Suprapubic skin (tissue), 4 donors: ENCODE data around the gene ASIC3. TPM values are rescaled to one million over a fixed set of nuclear protein-coding genes. Genes with fewer than 3 reads are reported as not detected.
A peak's percentile ranks its signal among the peaks of the same experiment; 100 is the strongest.

ENCODE experiments used
- DNase-seq, 2 donors: peaks; one replicate each; pipeline ENCODE4 v3.0.0-alpha.2; 2019; ENCODE audit warnings: low spot score in 2 of 2
- H3K27ac ChIP-seq: fragments of 200-600 bp; sonication (generic); one replicate; pipeline ENCODE4 v1.5.1; 2019
- H3K27me3 ChIP-seq: fragments of 200-600 bp; sonication (generic); one replicate; pipeline ENCODE4 v1.5.1; 2019
- H3K36me3 ChIP-seq: fragments of 200-600 bp; sonication (generic); one replicate; pipeline ENCODE4 v1.5.1; 2019
- H3K4me1 ChIP-seq: fragments of 200-600 bp; sonication (generic); one replicate; pipeline ENCODE4 v1.5.1; 2019
- H3K4me3 ChIP-seq: fragments of 200-600 bp; sonication (generic); one replicate; pipeline ENCODE4 v1.5.1; 2019; ENCODE audit warnings: mild to moderate bottlenecking
- H3K9me3 ChIP-seq: fragments of 200-600 bp; sonication (generic); one replicate; pipeline ENCODE4 v1.5.1; 2019
- EP300 ChIP-seq: sonication (generic); formaldehyde crosslinking; IDR thresholded peaks from one replicate; pipeline ENCODE4 v1.6.1; 2017; ENCODE audit warnings: antibody characterized with exemption
- POLR2A ChIP-seq, 2 donors: fragments of 450-650 bp; IDR thresholded peaks; one replicate each; pipeline ENCODE4 v1.6.1; 2017; ENCODE audit warnings: antibody characterized with exemption in 2 of 2, mild to moderate bottlenecking in 2 of 2, moderate library complexity in 2 of 2
- POLR2AphosphoS5 ChIP-seq, 3 donors: sonication (generic); formaldehyde crosslinking; IDR thresholded peaks; one replicate each; pipeline ENCODE4 v1.6.1; 2017; ENCODE audit warnings: antibody characterized with exemption in 3 of 3
- WGBS: methylation state at CpG from one replicate; pipeline ENCODE4 v1.1.5; 2018; 5-methylcytosine and 5-hydroxymethylcytosine counted together
- total RNA-seq, 4 donors: library from RNA; depleted of rRNA; stranded (reverse); fragments of >200 nt; gene quantifications; one replicate each; pipeline ENCODE4 v1.1.0, GENCODE V29; 2016
- TF ChIP-seq, protein P1 (sequence below), 2 donors: fragments of 200-600 bp in 1 of 2; fragments of 450-650 bp in 1 of 2; sonication (generic) in 1 of 2; IDR thresholded peaks; one replicate each; pipeline ENCODE4 v1.5.1; 2016 to 2019; ENCODE audit warnings: antibody characterized with exemption in 2 of 2, mild to moderate bottlenecking in 1 of 2, moderate library complexity in 1 of 2

The ASIC3 gene
- total RNA-seq, 4 donors from 2014 or later = 2.6 to 8.7 (median 4.1) TPM

DNA sequence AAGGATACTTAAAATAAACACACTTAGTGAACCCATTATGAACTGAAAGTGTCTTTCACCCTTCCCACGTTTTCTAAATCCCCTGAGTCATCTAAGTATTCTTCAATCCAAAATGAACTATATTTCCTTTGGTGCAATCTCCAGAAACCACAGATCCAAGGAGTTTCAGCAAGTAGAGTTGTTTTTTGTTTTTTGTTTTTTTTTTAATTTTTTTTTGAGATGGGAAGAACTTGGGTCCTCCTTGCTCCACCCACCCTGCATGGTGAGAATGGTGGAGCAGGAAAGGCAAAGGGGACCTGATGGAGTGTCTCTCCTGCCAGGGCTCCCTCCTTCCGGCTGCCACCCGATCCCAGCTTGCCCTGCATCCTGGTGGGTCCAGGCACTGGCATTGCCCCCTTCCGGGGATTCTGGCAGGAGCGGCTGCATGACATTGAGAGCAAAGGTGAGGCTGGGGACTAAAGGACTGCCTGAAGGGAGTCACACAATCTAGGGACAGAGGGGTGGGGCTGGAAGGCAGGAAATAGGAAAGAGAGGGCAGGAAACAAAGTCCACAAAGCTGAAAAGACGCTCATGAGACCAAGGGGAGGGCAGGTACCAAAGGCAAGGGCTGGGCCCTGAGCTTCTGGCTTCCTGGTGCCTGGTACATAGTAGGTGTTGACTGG lies 36.2 kb upstream of the ASIC3 start:
- no peaks in the 10 kb centered on the region for H3K36me3 ChIP-seq
- H3K4me1 ChIP-seq = peaks cover 42% of the 10 kb centered on the region
- 75% methylated on average over 6 of the region's 6 CpGs for WGBS
- TF ChIP-seq POLR2A (IDR thresholded peaks at IDR 0.05) (no peak), POLR2AphosphoS5 (IDR thresholded peaks at IDR 0.05) (no peak)
- H3K4me3 ChIP-seq = no peak overlapping the region
- no peak overlapping the region for H3K27ac ChIP-seq
- no peak for DNase-seq
- H3K9me3 ChIP-seq = no peaks in the 10 kb centered on the region
- H3K27me3 ChIP-seq = peaks cover 45% of the 10 kb centered on the region

DNA sequence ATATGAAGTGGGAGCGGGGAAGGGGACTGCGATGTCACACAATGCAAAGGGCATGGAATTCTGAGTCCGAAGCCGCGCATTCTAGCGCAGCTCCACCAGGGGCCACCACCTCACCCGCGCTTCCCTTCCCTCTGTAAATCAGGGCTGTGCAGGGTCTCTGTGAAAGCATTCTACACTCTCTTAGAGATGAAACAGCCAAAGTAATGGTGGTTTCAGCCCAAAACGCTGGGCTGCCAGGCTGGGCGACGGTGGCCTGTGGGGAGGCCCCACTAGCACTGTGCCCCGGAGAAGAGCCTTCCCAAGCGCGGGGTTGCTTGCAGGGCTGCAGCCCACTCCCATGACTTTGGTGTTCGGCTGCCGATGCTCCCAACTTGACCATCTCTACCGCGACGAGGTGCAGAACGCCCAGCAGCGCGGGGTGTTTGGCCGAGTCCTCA lies 35.4 kb upstream of the ASIC3 start:
- no peak overlapping the region for H3K27ac ChIP-seq
- H3K27me3 ChIP-seq = peaks cover 53% of the 10 kb centered on the region
- H3K9me3 ChIP-seq = no peaks in the 10 kb centered on the region
- peak overlapping the region; percentile 44 for H3K4me3 ChIP-seq
- peaks cover 48% of the 10 kb centered on the region for H3K4me1 ChIP-seq
- WGBS = 47% methylated on average over 12 of the region's 23 CpGs
- H3K36me3 ChIP-seq = no peaks in the 10 kb centered on the region
- TF ChIP-seq, protein P1, sequence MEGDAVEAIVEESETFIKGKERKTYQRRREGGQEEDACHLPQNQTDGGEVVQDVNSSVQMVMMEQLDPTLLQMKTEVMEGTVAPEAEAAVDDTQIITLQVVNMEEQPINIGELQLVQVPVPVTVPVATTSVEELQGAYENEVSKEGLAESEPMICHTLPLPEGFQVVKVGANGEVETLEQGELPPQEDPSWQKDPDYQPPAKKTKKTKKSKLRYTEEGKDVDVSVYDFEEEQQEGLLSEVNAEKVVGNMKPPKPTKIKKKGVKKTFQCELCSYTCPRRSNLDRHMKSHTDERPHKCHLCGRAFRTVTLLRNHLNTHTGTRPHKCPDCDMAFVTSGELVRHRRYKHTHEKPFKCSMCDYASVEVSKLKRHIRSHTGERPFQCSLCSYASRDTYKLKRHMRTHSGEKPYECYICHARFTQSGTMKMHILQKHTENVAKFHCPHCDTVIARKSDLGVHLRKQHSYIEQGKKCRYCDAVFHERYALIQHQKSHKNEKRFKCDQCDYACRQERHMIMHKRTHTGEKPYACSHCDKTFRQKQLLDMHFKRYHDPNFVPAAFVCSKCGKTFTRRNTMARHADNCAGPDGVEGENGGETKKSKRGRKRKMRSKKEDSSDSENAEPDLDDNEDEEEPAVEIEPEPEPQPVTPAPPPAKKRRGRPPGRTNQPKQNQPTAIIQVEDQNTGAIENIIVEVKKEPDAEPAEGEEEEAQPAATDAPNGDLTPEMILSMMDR (IDR thresholded peaks at IDR 0.05) = peak in 1 of 2 donors; percentile 53
- no peak for TF ChIP-seq POLR2A (IDR thresholded peaks at IDR 0.05)
- no peak for DNase-seq

DNA sequence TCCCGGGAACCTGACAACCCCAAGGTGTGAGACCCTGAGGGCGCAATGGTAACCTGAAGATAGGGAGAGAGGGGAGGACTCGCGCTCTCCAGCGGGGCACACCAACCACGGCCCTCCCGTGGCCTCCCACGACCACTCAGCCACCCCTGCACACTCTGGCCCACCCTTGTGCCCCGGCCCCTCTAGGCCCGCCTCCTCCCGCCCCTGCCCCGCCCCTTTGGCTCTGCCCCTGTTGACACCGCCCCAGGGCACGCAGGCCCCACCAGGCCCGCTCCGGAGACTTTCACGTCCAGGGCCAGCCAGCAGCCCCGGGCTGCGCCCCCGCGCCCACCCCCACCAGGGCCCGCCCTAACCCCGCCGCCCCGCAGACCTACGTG lies 35.0 kb upstream of the ASIC3 start:
- H3K27ac ChIP-seq = no peak overlapping the region

DNA sequence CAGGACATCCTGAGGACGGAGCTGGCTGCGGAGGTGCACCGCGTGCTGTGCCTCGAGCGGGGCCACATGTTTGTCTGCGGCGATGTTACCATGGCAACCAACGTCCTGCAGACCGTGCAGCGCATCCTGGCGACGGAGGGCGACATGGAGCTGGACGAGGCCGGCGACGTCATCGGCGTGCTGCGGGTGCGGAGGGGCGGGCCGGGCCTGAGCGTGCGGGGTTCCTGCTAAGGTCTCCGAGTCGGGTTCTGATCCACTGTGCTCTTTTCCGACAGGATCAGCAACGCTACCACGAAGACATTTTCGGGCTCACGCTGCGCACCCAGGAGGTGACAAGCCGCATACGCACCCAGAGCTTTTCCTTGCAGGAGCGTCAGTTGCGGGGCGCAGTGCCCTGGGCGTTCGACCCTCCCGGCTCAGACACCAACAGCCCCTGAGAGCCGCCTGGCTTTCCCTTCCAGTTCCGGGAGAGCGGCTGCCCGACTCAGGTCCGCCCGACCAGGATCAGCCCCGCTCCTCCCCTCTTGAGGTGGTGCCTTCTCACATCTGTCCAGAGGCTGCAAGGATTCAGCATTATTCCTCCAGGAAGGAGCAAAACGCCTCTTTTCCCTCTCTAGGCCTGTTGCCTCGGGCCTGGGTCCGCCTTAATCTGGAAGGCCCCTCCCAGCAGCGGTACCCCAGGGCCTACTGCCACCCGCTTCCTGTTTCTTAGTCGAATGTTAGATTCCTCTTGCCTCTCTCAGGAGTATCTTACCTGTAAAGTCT lies 34.4 kb upstream of the ASIC3 start:
- peak; percentile 87 to 88 for DNase-seq
- Histone ChIP-seq H3K36me3 (no peaks in the 10 kb centered on the region), H3K4me1 (peaks cover 51% of the 10 kb centered on the region), H3K9me3 (no peaks in the 10 kb centered on the region), H3K27ac (no peak overlapping the region), H3K27me3 (peaks cover 61% of the 10 kb centered on the region), H3K4me3 (peak overlapping the region; percentile 44)
- 11% methylated on average over 18 of the region's 55 CpGs for WGBS
- TF ChIP-seq EP300 (no peak), POLR2AphosphoS5 (IDR thresholded peaks at IDR 0.05) (no peak), POLR2A (IDR thresholded peaks at IDR 0.05) (no peak)
- TF ChIP-seq, protein P1 (IDR thresholded peaks at IDR 0.05) = no peak

More for the DNA sequence above, 35.0 kb upstream of the ASIC3 start:
- Histone ChIP-seq H3K4me1 (peaks cover 51% of the 10 kb centered on the region), H3K36me3 (no peaks in the 10 kb centered on the region), H3K9me3 (no peaks in the 10 kb centered on the region), H3K4me3 (peak overlapping the region; percentile 44), H3K27me3 (peaks cover 57% of the 10 kb centered on the region)
- DNase-seq = no peak
- no CpG with 5 or more reads among the region's 26 CpGs for whole genome bisulfite sequencing
- no peak for TF ChIP-seq EP300
- TF ChIP-seq POLR2A (IDR thresholded peaks at IDR 0.05) = no peak
- TF ChIP-seq, protein P1 (IDR thresholded peaks at IDR 0.05) = no peak
- no peak for TF ChIP-seq POLR2AphosphoS5 (IDR thresholded peaks at IDR 0.05)

DNA sequence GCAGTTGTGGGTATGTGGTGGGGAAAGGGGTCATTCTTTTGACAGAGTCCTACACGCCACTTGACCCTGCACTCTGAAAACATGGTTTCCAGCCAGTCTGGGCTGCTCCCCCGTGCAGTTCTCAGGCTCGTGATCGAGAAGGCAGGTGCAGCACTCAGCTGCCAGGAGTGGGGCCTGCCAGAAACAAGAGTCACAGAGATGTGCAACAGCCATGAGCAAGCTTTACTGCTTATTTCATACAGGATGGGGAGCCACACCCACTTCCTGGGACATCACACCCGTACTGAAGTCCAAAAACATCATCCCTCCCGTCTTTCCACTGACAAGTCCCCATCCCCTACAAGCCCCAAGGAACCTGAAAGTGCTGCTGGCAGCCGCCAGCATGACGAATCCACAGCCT lies 33.4 kb upstream of the ASIC3 start:
- Histone ChIP-seq H3K36me3 (no peaks in the 10 kb centered on the region), H3K9me3 (no peaks in the 10 kb centered on the region), H3K27me3 (peaks cover 61% of the 10 kb centered on the region), H3K4me1 (peaks cover 48% of the 10 kb centered on the region), H3K27ac (no peak overlapping the region), H3K4me3 (no peak overlapping the region)
- no peak for TF ChIP-seq POLR2A (IDR thresholded peaks at IDR 0.05)
- no peak for TF ChIP-seq POLR2AphosphoS5 (IDR thresholded peaks at IDR 0.05)
- TF ChIP-seq EP300 = no peak
- TF ChIP-seq, protein P1 (IDR thresholded peaks at IDR 0.05) = no peak
- WGBS = 55% methylated on average over 8 of the region's 8 CpGs
- DNase-seq = no peak
